Measurements from ENCODE around the gene CAMK2B. TPM values are rescaled to one million over a fixed set of nuclear protein-coding genes. Genes with fewer than 3 reads are reported as not detected.

The CAMK2B gene
- total RNA-seq, 4 donors from 2014 or later, result 0.26 to 0.95 (median 0.69) TPM

- intact Hi-C loops (cut with DNase I), result no loop called here
Measured at GRCh38 chr7:44273681-44274622, 51.4 kb downstream of the CAMK2B start.

GRCh38 chr7:44272981-44273380 lies 52.4 kb downstream of the CAMK2B start:
- Histone ChIP-seq H3K9me3 (no peaks in the 10 kb centered on the region), H3K4me3 (no peak overlapping the region), H3K27me3 (peaks cover 0 to 58% (median 0%) of the 10 kb centered on the region in 4 donors), H3K36me3 (no peaks in the 10 kb centered on the region), H3K4me1 (no peaks in the 10 kb centered on the region), H3K27ac (no peak overlapping the region)
- WGBS, 2 donors, result 54 to 100% methylated on average over 2 of the region's 6 CpGs
- no peak for TF ChIP-seq CTCF (IDR thresholded peaks at IDR 0.05)
- TF ChIP-seq POLR2A (IDR thresholded peaks at IDR 0.05), result no peak
- intact Hi-C loops (cut with DNase I), result no loop called here
- no peak for DNase-seq

More at GRCh38 chr7:44273681-44274622, 51.4 kb downstream of the CAMK2B start:
- no peak for DNase-seq
- no peaks in the 10 kb centered on the region for H3K36me3 ChIP-seq
- no peak overlapping the region for H3K27ac ChIP-seq
- no peak overlapping the region for H3K4me3 ChIP-seq
- TF ChIP-seq POLR2A (IDR thresholded peaks at IDR 0.05) (no peak), CTCF (IDR thresholded peaks at IDR 0.05) (no peak)
- H3K27me3 ChIP-seq, result peaks cover 0 to 48% (median 0%) of the 10 kb centered on the region in 4 donors
- no peaks in the 10 kb centered on the region for H3K4me1 ChIP-seq
- no peaks in the 10 kb centered on the region for H3K9me3 ChIP-seq
- 80 to 85% methylated on average over 13 to 15 of the region's 22 CpGs for WGBS, 2 donors

- no peaks in the 10 kb centered on the region for H3K9me3 ChIP-seq
- H3K27ac ChIP-seq, result no peak overlapping the region
- no peaks in the 10 kb centered on the region for H3K4me1 ChIP-seq
- H3K27me3 ChIP-seq, result peaks cover 0 to 63% (median 0%) of the 10 kb centered on the region in 4 donors
- 80% methylated on average over 1 to 7 of the region's 7 CpGs for WGBS, 2 donors
- intact Hi-C loops (cut with DNase I), result no loop called here
- no peaks in the 10 kb centered on the region for H3K36me3 ChIP-seq
- TF ChIP-seq POLR2A (IDR thresholded peaks at IDR 0.05), result no peak
- no peak for TF ChIP-seq CTCF (IDR thresholded peaks at IDR 0.05)
- DNase-seq, result no peak
- H3K4me3 ChIP-seq, result no peak overlapping the region
Measured at GRCh38 chr7:44272456-44272855, 52.9 kb downstream of the CAMK2B start.

GRCh38 chr7:44269943-44270493 lies 55.4 kb downstream of the CAMK2B start:
- no peaks in the 10 kb centered on the region for H3K36me3 ChIP-seq
- peaks cover 0 to 67% (median 0%) of the 10 kb centered on the region in 4 donors for H3K27me3 ChIP-seq
- no peak for DNase-seq
- no peak overlapping the region for H3K27ac ChIP-seq
- no peaks in the 10 kb centered on the region for H3K9me3 ChIP-seq
- intact Hi-C loops (cut with DNase I), result no loop called here
- no peak overlapping the region for H3K4me3 ChIP-seq
- no peaks in the 10 kb centered on the region for H3K4me1 ChIP-seq
- WGBS, 2 donors, result no CpG with 5 or more reads among the region's 7 CpGs
- TF ChIP-seq CTCF (IDR thresholded peaks at IDR 0.05), result no peak
- no peak for TF ChIP-seq POLR2A (IDR thresholded peaks at IDR 0.05)

- H3K4me3 ChIP-seq, result no peak overlapping the region
- H3K36me3 ChIP-seq, result no peaks in the 10 kb centered on the region
- H3K4me1 ChIP-seq, result peaks cover 0 to 5% (median 0%) of the 10 kb centered on the region in 3 donors
- TF ChIP-seq CTCF (IDR thresholded peaks at IDR 0.05) (no peak), POLR2A (IDR thresholded peaks at IDR 0.05) (no peak)
- H3K27ac ChIP-seq, result no peak overlapping the region
- no peaks in the 10 kb centered on the region for H3K9me3 ChIP-seq
- 60% methylated on average over 2 of the region's 10 CpGs; no CpG with 5 or more reads in 1 of the 2 donors for WGBS, 2 donors
- intact Hi-C loops (cut with DNase I), result no loop called here
- peaks cover 0 to 67% (median 0%) of the 10 kb centered on the region in 4 donors for H3K27me3 ChIP-seq
- DNase-seq, result no peak
Measured at GRCh38 chr7:44269417-44269816, 56.0 kb downstream of the CAMK2B start.

Data from esophagus squamous epithelium (tissue), 5 donors.